WTC11 (cell line): ENCODE data around the gene RAPGEF6. TPM values are rescaled to one million over a fixed set of nuclear protein-coding genes. Genes with fewer than 3 reads are reported as not detected.

Experiments used
- ATAC-seq: fragments of 200-7000 bp; cut with Tn5 transposase; 2 replicates; pipeline ENCODE4 v1.10.0; 2021; ENCODE audit warnings: mild to moderate bottlenecking, moderate library complexity
- CTCF ChIA-PET: fragments of 300-600 bp; sonication (Branson Sonifier 250); formaldehyde crosslinking; loops from one replicate; lab custom pipeline; 2021; ENCODE audit warnings: antibody characterized with exemption; lab: Charles Lee
- POLR2A ChIA-PET: fragments of 350-600 bp; sonication (Branson Sonifier 250); formaldehyde crosslinking; loops from one replicate; lab custom pipeline; 2021; ENCODE audit warnings: antibody characterized with exemption; lab: Charles Lee
- DNase-seq: peaks from one replicate; pipeline ENCODE4 v3.0.0; 2021; ENCODE audit warnings: low spot score
- H3K27ac Mint-ChIP-seq: 2 replicates; pipeline ENCODE4 v1.8.0; 2021; ENCODE audit warnings: mixed read lengths
- H3K27me3 Mint-ChIP-seq: 2 replicates; pipeline ENCODE4 v1.8.0; 2021; ENCODE audit warnings: low read depth, mild to moderate bottlenecking, moderate library complexity, mixed read lengths
- H3K36me3 Mint-ChIP-seq: 2 replicates; pipeline ENCODE4 v1.8.0; 2021; ENCODE audit warnings: mixed read lengths
- H3K4me1 Mint-ChIP-seq: 2 replicates; pipeline ENCODE4 v1.8.0; 2022; ENCODE audit warnings: mixed read lengths
- H3K4me3 Mint-ChIP-seq: 2 replicates; pipeline ENCODE4 v1.8.0; 2021; ENCODE audit warnings: mild to moderate bottlenecking, moderate library complexity, mixed read lengths
- H3K9me3 Mint-ChIP-seq: 2 replicates; pipeline ENCODE4 v1.8.0; 2021; ENCODE audit warnings: mixed read lengths
- ATF1 ChIP-seq: sonication (generic); formaldehyde crosslinking; IDR thresholded peaks from 2 replicates; pipeline ENCODE4 v1.8.1; 2023; ENCODE audit warnings: mild to moderate bottlenecking, moderate library complexity, missing genetic modification reagents
- CBFB ChIP-seq: sonication (generic); formaldehyde crosslinking; IDR thresholded peaks from 2 replicates; pipeline ENCODE4 v1.8.1; 2022; ENCODE audit warnings: mild to moderate bottlenecking, low read depth, missing genetic modification reagents
- CREB1 ChIP-seq: sonication (generic); formaldehyde crosslinking; IDR thresholded peaks from 2 replicates; pipeline ENCODE4 v1.8.0; 2023; ENCODE audit warnings: mild to moderate bottlenecking, missing genetic modification reagents
- CREM ChIP-seq: sonication (generic); formaldehyde crosslinking; IDR thresholded peaks from 2 replicates; pipeline ENCODE4 v1.8.1; 2022; ENCODE audit warnings: mild to moderate bottlenecking, missing genetic modification reagents, moderate library complexity
- ESRRA ChIP-seq: sonication (generic); formaldehyde crosslinking; IDR thresholded peaks from 2 replicates; pipeline ENCODE4 v1.8.1; 2022; ENCODE audit warnings: mild to moderate bottlenecking, missing genetic modification reagents, borderline replicate concordance
- IRF2 ChIP-seq: sonication (generic); formaldehyde crosslinking; IDR thresholded peaks from 2 replicates; pipeline ENCODE4 v1.8.0; 2022; ENCODE audit warnings: low read depth, missing genetic modification reagents, borderline replicate concordance
- KAT7 ChIP-seq: sonication (generic); formaldehyde crosslinking; IDR thresholded peaks from 2 replicates; pipeline ENCODE4 v1.8.1; 2023; ENCODE audit warnings: missing genetic modification reagents, mild to moderate bottlenecking, borderline replicate concordance
- NFYB ChIP-seq: sonication (generic); formaldehyde crosslinking; conservative IDR thresholded peaks from 2 replicates; pipeline ENCODE4 v1.8.0; 2022; ENCODE audit warnings: low read depth, missing genetic modification reagents
- SMAD3 ChIP-seq: sonication (generic); formaldehyde crosslinking; IDR thresholded peaks from 2 replicates; pipeline ENCODE4 v1.8.0; 2022; ENCODE audit warnings: missing genetic modification reagents, mild to moderate bottlenecking, borderline replicate concordance
- TP53 ChIP-seq: sonication (generic); formaldehyde crosslinking; IDR thresholded peaks from 2 replicates; pipeline ENCODE4 v1.8.1; 2023; ENCODE audit warnings: mild to moderate bottlenecking, missing genetic modification reagents
- ZNF121 ChIP-seq: sonication (generic); formaldehyde crosslinking; IDR thresholded peaks from 2 replicates; pipeline ENCODE4 v1.8.0; 2023; ENCODE audit warnings: missing genetic modification reagents
- ZNF219 ChIP-seq: sonication (generic); formaldehyde crosslinking; IDR thresholded peaks from 2 replicates; pipeline ENCODE4 v1.8.0; 2023; ENCODE audit warnings: missing genetic modification reagents, mild to moderate bottlenecking, borderline replicate concordance
- ZNF317 ChIP-seq: sonication (generic); formaldehyde crosslinking; IDR thresholded peaks from 2 replicates; pipeline ENCODE4 v1.8.1; 2023; ENCODE audit warnings: low read depth, mild to moderate bottlenecking, moderate library complexity, missing genetic modification reagents, borderline replicate concordance
- total RNA-seq: library from RNA; stranded (reverse); gene quantifications from 3 replicates; pipeline ENCODE4 v1.2.3, GENCODE V29; 2021
- TF ChIP-seq, protein P1 (sequence below): sonication (generic); formaldehyde crosslinking; conservative IDR thresholded peaks from 2 replicates; pipeline ENCODE4 v1.8.1; 2023; ENCODE audit warnings: mild to moderate bottlenecking, low read depth, missing genetic modification reagents, moderate library complexity
- TF ChIP-seq, protein P2 (sequence below): sonication (generic); formaldehyde crosslinking; IDR thresholded peaks from 2 replicates; pipeline ENCODE4 v1.8.0; 2022; ENCODE audit warnings: mild to moderate bottlenecking, missing genetic modification reagents
- TF ChIP-seq, protein P3 (sequence below): sonication (generic); formaldehyde crosslinking; IDR thresholded peaks from 2 replicates; pipeline ENCODE4 v1.8.1; 2022; ENCODE audit warnings: missing genetic modification reagents, borderline replicate concordance
- TF ChIP-seq, protein P4 (sequence below): sonication (generic); formaldehyde crosslinking; IDR thresholded peaks from 2 replicates; pipeline ENCODE4 v1.8.0; 2022; ENCODE audit warnings: missing genetic modification reagents
- TF ChIP-seq, protein P5 (sequence below): sonication (generic); formaldehyde crosslinking; IDR thresholded peaks from 2 replicates; pipeline ENCODE4 v1.8.1; 2022; ENCODE audit warnings: mild to moderate bottlenecking, moderate library complexity, missing genetic modification reagents
- TF ChIP-seq, protein P6 (sequence below): fragments of 200-600 bp; IDR thresholded peaks from 2 replicates; pipeline ENCODE4 v1.8.0; 2022; ENCODE audit warnings: antibody characterized with exemption

RAPGEF6 gene
- total RNA-seq, 1 experiment from 2014 or later: 18.0 TPM

DNA sequence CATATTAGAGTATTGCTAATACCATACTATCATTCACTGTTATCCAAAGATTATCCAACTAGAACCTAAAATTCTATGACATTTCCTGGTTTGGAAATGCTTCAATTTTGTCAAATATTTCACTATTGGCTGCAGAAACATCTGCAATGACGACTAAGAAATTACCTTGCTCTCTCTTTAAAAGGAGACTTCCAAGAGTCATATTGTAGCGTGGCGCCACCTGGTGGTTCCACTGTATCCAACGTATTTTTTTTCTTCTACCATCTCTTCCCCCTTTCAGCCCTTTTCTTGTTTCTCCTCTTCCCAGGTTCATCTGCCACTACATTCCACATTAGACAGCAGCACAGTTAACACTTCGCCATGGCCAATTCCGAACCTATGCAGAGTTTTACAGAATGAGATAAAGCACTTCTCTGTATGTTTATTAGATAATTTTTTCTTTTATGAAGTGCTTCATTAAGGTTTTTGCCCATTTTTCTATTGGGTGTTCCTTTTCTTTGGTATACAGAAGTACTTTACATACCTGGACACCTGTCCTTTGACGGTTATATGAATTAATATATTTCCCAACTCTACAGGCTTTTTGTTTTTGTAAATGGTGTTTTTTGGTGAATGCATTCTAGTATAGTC, 217.7 kb downstream of the RAPGEF6 start:
- POLR2A ChIA-PET: no interaction called here

DNA sequence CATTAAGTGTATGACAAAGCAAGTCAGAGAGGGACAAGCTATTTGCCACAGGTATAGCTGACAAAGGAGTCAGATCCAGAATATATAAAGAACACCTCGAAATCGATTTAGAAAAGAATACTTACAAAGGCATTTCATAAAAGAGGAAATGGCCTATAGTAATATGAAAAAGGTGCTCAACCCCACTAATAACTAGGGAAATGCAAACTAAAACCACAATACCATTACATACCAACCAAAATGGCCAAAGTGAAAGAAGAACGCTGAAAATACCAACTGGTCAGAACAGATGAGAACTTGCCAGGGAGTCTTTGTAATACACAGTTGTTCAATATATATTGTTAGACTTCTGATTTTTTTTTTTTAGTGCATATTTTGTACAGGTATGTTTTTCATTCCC, 218.3 kb downstream of the RAPGEF6 start:
- DNase-seq (no peak), ATAC-seq (no peak)
- Mint-ChIP-seq H3K36me3 (peaks cover 15% of the 10 kb centered on the region), H3K9me3 (no peaks in the 10 kb centered on the region), H3K27ac (no peak overlapping the region), H3K27me3 (no peaks in the 10 kb centered on the region), H3K4me1 (peaks cover 2% of the 10 kb centered on the region), H3K4me3 (no peak overlapping the region)
- TF ChIP-seq, protein P1, sequence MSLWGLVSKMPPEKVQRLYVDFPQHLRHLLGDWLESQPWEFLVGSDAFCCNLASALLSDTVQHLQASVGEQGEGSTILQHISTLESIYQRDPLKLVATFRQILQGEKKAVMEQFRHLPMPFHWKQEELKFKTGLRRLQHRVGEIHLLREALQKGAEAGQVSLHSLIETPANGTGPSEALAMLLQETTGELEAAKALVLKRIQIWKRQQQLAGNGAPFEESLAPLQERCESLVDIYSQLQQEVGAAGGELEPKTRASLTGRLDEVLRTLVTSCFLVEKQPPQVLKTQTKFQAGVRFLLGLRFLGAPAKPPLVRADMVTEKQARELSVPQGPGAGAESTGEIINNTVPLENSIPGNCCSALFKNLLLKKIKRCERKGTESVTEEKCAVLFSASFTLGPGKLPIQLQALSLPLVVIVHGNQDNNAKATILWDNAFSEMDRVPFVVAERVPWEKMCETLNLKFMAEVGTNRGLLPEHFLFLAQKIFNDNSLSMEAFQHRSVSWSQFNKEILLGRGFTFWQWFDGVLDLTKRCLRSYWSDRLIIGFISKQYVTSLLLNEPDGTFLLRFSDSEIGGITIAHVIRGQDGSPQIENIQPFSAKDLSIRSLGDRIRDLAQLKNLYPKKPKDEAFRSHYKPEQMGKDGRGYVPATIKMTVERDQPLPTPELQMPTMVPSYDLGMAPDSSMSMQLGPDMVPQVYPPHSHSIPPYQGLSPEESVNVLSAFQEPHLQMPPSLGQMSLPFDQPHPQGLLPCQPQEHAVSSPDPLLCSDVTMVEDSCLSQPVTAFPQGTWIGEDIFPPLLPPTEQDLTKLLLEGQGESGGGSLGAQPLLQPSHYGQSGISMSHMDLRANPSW (CRISPR knock-in tag): no peak
- TF ChIP-seq CREB1 (CRISPR knock-in tag): no peak
- TF ChIP-seq ZNF317 (CRISPR knock-in tag): no peak
- TF ChIP-seq, protein P2, sequence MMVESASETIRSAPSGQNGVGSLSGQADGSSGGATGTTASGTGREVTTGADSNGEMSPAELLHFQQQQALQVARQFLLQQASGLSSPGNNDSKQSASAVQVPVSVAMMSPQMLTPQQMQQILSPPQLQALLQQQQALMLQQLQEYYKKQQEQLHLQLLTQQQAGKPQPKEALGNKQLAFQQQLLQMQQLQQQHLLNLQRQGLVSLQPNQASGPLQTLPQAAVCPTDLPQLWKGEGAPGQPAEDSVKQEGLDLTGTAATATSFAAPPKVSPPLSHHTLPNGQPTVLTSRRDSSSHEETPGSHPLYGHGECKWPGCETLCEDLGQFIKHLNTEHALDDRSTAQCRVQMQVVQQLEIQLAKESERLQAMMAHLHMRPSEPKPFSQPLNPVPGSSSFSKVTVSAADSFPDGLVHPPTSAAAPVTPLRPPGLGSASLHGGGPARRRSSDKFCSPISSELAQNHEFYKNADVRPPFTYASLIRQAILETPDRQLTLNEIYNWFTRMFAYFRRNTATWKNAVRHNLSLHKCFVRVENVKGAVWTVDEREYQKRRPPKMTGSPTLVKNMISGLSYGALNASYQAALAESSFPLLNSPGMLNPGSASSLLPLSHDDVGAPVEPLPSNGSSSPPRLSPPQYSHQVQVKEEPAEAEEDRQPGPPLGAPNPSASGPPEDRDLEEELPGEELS (CRISPR knock-in tag): no peak
- no peak for TF ChIP-seq CBFB (CRISPR knock-in tag)
- no peak for TF ChIP-seq ATF1
- TF ChIP-seq KAT7 (CRISPR knock-in tag): no peak
- TF ChIP-seq TP53 (CRISPR knock-in tag): no peak
- TF ChIP-seq, protein P3, sequence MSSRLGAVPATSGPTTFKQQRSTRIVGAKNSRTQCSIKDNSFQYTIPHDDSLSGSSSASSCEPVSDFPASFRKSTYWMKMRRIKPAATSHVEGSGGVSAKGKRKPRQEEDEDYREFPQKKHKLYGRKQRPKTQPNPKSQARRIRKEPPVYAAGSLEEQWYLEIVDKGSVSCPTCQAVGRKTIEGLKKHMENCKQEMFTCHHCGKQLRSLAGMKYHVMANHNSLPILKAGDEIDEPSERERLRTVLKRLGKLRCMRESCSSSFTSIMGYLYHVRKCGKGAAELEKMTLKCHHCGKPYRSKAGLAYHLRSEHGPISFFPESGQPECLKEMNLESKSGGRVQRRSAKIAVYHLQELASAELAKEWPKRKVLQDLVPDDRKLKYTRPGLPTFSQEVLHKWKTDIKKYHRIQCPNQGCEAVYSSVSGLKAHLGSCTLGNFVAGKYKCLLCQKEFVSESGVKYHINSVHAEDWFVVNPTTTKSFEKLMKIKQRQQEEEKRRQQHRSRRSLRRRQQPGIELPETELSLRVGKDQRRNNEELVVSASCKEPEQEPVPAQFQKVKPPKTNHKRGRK: no peak
- TF ChIP-seq, protein P4, sequence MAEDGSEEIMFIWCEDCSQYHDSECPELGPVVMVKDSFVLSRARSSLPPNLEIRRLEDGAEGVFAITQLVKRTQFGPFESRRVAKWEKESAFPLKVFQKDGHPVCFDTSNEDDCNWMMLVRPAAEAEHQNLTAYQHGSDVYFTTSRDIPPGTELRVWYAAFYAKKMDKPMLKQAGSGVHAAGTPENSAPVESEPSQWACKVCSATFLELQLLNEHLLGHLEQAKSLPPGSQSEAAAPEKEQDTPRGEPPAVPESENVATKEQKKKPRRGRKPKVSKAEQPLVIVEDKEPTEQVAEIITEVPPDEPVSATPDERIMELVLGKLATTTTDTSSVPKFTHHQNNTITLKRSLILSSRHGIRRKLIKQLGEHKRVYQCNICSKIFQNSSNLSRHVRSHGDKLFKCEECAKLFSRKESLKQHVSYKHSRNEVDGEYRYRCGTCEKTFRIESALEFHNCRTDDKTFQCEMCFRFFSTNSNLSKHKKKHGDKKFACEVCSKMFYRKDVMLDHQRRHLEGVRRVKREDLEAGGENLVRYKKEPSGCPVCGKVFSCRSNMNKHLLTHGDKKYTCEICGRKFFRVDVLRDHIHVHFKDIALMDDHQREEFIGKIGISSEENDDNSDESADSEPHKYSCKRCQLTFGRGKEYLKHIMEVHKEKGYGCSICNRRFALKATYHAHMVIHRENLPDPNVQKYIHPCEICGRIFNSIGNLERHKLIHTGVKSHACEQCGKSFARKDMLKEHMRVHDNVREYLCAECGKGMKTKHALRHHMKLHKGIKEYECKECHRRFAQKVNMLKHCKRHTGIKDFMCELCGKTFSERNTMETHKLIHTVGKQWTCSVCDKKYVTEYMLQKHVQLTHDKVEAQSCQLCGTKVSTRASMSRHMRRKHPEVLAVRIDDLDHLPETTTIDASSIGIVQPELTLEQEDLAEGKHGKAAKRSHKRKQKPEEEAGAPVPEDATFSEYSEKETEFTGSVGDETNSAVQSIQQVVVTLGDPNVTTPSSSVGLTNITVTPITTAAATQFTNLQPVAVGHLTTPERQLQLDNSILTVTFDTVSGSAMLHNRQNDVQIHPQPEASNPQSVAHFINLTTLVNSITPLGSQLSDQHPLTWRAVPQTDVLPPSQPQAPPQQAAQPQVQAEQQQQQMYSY (CRISPR knock-in tag): no peak
- no peak for TF ChIP-seq CREM
- TF ChIP-seq SMAD3 (CRISPR knock-in tag): no peak
- TF ChIP-seq NFYB (CRISPR knock-in tag): no peak
- TF ChIP-seq IRF2: no peak
- no peak for TF ChIP-seq ZNF121 (CRISPR knock-in tag)
- TF ChIP-seq, protein P5, sequence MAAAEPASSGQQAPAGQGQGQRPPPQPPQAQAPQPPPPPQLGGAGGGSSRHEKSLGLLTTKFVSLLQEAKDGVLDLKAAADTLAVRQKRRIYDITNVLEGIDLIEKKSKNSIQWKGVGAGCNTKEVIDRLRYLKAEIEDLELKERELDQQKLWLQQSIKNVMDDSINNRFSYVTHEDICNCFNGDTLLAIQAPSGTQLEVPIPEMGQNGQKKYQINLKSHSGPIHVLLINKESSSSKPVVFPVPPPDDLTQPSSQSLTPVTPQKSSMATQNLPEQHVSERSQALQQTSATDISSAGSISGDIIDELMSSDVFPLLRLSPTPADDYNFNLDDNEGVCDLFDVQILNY (CRISPR knock-in tag): no peak
- no peak for TF ChIP-seq ESRRA (CRISPR knock-in tag)
- POLR2A ChIA-PET: no interaction called here
- CTCF ChIA-PET: interaction anchor here (1.0 kb wide), 1 partner anchor 35 kb away, joined by 3 read pairs; no protein-coding TSS in a partner anchor

More for the DNA sequence above, 217.7 kb downstream of the RAPGEF6 start:
- no peaks in the 10 kb centered on the region for H3K9me3 Mint-ChIP-seq
- H3K4me3 Mint-ChIP-seq: no peak overlapping the region
- CTCF ChIA-PET: no interaction called here
- peak; percentile 82 for DNase-seq
- H3K4me1 Mint-ChIP-seq: peaks cover 2% of the 10 kb centered on the region
- no peak for TF ChIP-seq ZNF219
- TF ChIP-seq, protein P6, sequence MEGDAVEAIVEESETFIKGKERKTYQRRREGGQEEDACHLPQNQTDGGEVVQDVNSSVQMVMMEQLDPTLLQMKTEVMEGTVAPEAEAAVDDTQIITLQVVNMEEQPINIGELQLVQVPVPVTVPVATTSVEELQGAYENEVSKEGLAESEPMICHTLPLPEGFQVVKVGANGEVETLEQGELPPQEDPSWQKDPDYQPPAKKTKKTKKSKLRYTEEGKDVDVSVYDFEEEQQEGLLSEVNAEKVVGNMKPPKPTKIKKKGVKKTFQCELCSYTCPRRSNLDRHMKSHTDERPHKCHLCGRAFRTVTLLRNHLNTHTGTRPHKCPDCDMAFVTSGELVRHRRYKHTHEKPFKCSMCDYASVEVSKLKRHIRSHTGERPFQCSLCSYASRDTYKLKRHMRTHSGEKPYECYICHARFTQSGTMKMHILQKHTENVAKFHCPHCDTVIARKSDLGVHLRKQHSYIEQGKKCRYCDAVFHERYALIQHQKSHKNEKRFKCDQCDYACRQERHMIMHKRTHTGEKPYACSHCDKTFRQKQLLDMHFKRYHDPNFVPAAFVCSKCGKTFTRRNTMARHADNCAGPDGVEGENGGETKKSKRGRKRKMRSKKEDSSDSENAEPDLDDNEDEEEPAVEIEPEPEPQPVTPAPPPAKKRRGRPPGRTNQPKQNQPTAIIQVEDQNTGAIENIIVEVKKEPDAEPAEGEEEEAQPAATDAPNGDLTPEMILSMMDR: peak; percentile 74
- ATAC-seq: peak; percentile 65
- no peaks in the 10 kb centered on the region for H3K27me3 Mint-ChIP-seq
- no peak overlapping the region for H3K27ac Mint-ChIP-seq
- peaks cover 19% of the 10 kb centered on the region for H3K36me3 Mint-ChIP-seq
